HepG2 (cell line): ENCODE data around the gene KREMEN1. TPM values are rescaled to one million over a fixed set of nuclear protein-coding genes. Genes with fewer than 3 reads are reported as not detected.

ENCODE experiments used
- CHD4 ChIP-seq: fragments of 200-600 bp; sonication (generic); IDR thresholded peaks from 2 replicates; pipeline ENCODE4 v1.7.0; 2017; ENCODE audit warnings: mild to moderate bottlenecking, low read length, borderline replicate concordance
- CREM ChIP-seq, 2 experiments: sonication (generic) in 1 of 2; formaldehyde crosslinking in 1 of 2; IDR thresholded peaks; 2 replicates each; pipeline versions ENCODE4 v1.4.0 to v1.6.1; 2016 to 2020; ENCODE audit warnings: antibody characterized with exemption in 1 of 2, mild to moderate bottlenecking in 1 of 2, missing genetic modification reagents in 1 of 2
- IRF2 ChIP-seq: IDR thresholded peaks from 2 replicates; pipeline ENCODE4 v1.6.1; 2018; ENCODE audit warnings: missing genetic modification reagents, missing compliant biosample characterization
- KDM4B ChIP-seq: sonication (generic); formaldehyde crosslinking; IDR thresholded peaks from 2 replicates; pipeline ENCODE4 v1.4.0; 2020; ENCODE audit warnings: missing genetic modification reagents
- KLF16 ChIP-seq, 2 experiments: sonication (generic) in 1 of 2; formaldehyde crosslinking in 1 of 2; IDR thresholded peaks; 2 replicates each; pipeline versions ENCODE4 v1.6.1 to v1.8.0; 2016 to 2023; ENCODE audit warnings: missing genetic modification reagents in 2 of 2, missing compliant biosample characterization in 1 of 2
- MXI1 ChIP-seq: IDR thresholded peaks from 3 replicates; pipeline ENCODE4 v1.6.1; 2012; ENCODE audit warnings: low read depth, low read length, inconsistent platforms, borderline replicate concordance
- PRPF4 ChIP-seq: fragments of 200-400 bp; formaldehyde crosslinking; IDR thresholded peaks from 2 replicates; pipeline ENCODE4 v1.6.1; 2016; ENCODE audit warnings: low read length, low read depth; ENCODE audit not compliant: poor library complexity, severe bottlenecking
- RXRA ChIP-seq: sonication (generic); formaldehyde crosslinking; IDR thresholded peaks from 2 replicates; pipeline ENCODE4 v1.5.1; 2020; ENCODE audit warnings: missing genetic modification reagents
- SAP130 ChIP-seq: IDR thresholded peaks from 2 replicates; pipeline ENCODE4 v1.6.1; 2016; ENCODE audit warnings: low read depth
- SMAD3 ChIP-seq: sonication (generic); formaldehyde crosslinking; IDR thresholded peaks from 2 replicates; pipeline ENCODE4 v1.4.0; 2020; ENCODE audit warnings: missing genetic modification reagents
- SNAPC4 ChIP-seq: sonication (generic); formaldehyde crosslinking; IDR thresholded peaks from 2 replicates; pipeline ENCODE4 v1.4.0; 2020; ENCODE audit warnings: mild to moderate bottlenecking, missing genetic modification reagents
- SP1 ChIP-seq, 2 experiments: fragments of 450-650 bp in 1 of 2; sonication (generic) in 1 of 2; formaldehyde crosslinking in 1 of 2; IDR thresholded peaks; 2 replicates each; pipeline versions ENCODE4 v1.4.0 to v1.6.1; 2016 to 2020; ENCODE audit warnings: missing genetic modification reagents in 1 of 2
- U2AF2 ChIP-seq: fragments of 200-400 bp; formaldehyde crosslinking; IDR thresholded peaks from 2 replicates; pipeline ENCODE4 v1.6.1; 2017; ENCODE audit warnings: low read depth, mild to moderate bottlenecking, low read length
- XRCC5 ChIP-seq: fragments of 200-400 bp; formaldehyde crosslinking; optimal IDR thresholded peaks from 2 replicates; pipeline ENCODE3; 2017; ENCODE audit warnings: mild to moderate bottlenecking, low read length
- ZEB1 ChIP-seq: IDR thresholded peaks from 2 replicates; pipeline ENCODE4 v1.6.1; 2012; ENCODE audit warnings: mild to moderate bottlenecking, low read depth, inconsistent platforms; ENCODE audit not compliant: insufficient replicate concordance
- ZNF235 ChIP-seq: sonication (generic); formaldehyde crosslinking; IDR thresholded peaks from 2 replicates; pipeline ENCODE4 v1.8.1; 2023; ENCODE audit warnings: mild to moderate bottlenecking, missing genetic modification reagents, borderline replicate concordance
- ZNF256 ChIP-seq: sonication (generic); formaldehyde crosslinking; conservative IDR thresholded peaks from 2 replicates; pipeline ENCODE4 v1.4.0; 2020; ENCODE audit warnings: missing genetic modification reagents
- ZNF574 ChIP-seq: sonication (generic); formaldehyde crosslinking; IDR thresholded peaks from 2 replicates; pipeline ENCODE4 v1.4.0; 2020; ENCODE audit warnings: missing genetic modification reagents
- ZNF614 ChIP-seq: IDR thresholded peaks from 2 replicates; pipeline ENCODE4 v1.6.1; 2018; ENCODE audit warnings: missing biosample characterization, missing genetic modification reagents, inconsistent platforms, borderline replicate concordance
- ZNF747 ChIP-seq: sonication (generic); formaldehyde crosslinking; IDR thresholded peaks from 2 replicates; pipeline ENCODE4 v1.8.1; 2023; ENCODE audit warnings: missing genetic modification reagents, mild to moderate bottlenecking, borderline replicate concordance
- polyA plus RNA-seq, 8 experiments: library from polyadenylated mRNA; depleted of rRNA in 3 of 8; stranded (reverse) in 7 of 8; unstranded in 1 of 8; fragments of >200 nt; fragmentation: Illumina TruSeq in 4 of 8; extraction: Trizol in 4 of 8; gene quantifications; 2 replicates each; pipeline versions ENCODE4 v1.2.1 to v1.2.3, GENCODE V29; 2011 to 2016; ENCODE audit warnings: low read depth in 4 of 8, missing spikeins in 1 of 8, mixed read lengths in 1 of 8; ENCODE audit not compliant: insufficient read depth in 1 of 8
- total RNA-seq, 5 experiments: library from RNA; depleted of rRNA; stranded (reverse); fragments of >200 nt; fragmentation: Illumina TruSeq; extraction: Trizol; gene quantifications; 2 replicates each; pipeline ENCODE4 v1.2.3, GENCODE V29; 2016; ENCODE audit warnings: low read depth in 1 of 5
- TF ChIP-seq, protein P1 (sequence below): sonication (generic); IDR thresholded peaks from 2 replicates; pipeline ENCODE4 v1.6.1; 2016; ENCODE audit warnings: low read depth, borderline replicate concordance

Gene KREMEN1
- total and polyA plus RNA-seq, 2 of the 13 experiments (the other 11 are each of a cell fraction or from before 2014, with no cell fraction given), result 9.8 to 13.8 TPM

GRCh38 chr22:29072193-29072978, 449 bp upstream of the KREMEN1 start (continued):
- TF ChIP-seq ZNF574 (CRISPR knock-in tag), result no peak; the same call in 1 of the 2 replicates
- TF ChIP-seq ZEB1, result peak; percentile 81
- TF ChIP-seq SP1 (IDR thresholded peaks at IDR 0.05), result no peak
- TF ChIP-seq SP1 (CRISPR knock-in tag; IDR thresholded peaks at IDR 0.05), result peak; percentile 66
- TF ChIP-seq ZNF235 (CRISPR knock-in tag), result no peak
- TF ChIP-seq CREM (IDR thresholded peaks at IDR 0.05), result no peak
- no peak for TF ChIP-seq CREM (CRISPR knock-in tag; IDR thresholded peaks at IDR 0.05)
- TF ChIP-seq KLF16 (CRISPR knock-in tag; IDR thresholded peaks at IDR 0.05), result no peak
- no peak for TF ChIP-seq PRPF4
- TF ChIP-seq, protein P1, sequence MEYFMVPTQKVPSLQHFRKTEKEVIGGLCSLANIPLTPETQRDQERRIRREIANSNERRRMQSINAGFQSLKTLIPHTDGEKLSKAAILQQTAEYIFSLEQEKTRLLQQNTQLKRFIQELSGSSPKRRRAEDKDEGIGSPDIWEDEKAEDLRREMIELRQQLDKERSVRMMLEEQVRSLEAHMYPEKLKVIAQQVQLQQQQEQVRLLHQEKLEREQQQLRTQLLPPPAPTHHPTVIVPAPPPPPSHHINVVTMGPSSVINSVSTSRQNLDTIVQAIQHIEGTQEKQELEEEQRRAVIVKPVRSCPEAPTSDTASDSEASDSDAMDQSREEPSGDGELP, result peak; percentile 75; the same call in 1 of the 2 replicates
- peak; percentile 53; the same call in 1 of the 3 replicates for TF ChIP-seq MXI1
- TF ChIP-seq SMAD3 (CRISPR knock-in tag), result no peak
- no peak for TF ChIP-seq ZNF256 (CRISPR knock-in tag)
- TF ChIP-seq KDM4B (CRISPR knock-in tag), result no peak
- TF ChIP-seq XRCC5, result no peak
- peak; percentile 44; the same call in 1 of the 2 replicates for TF ChIP-seq SAP130 (CRISPR knock-in tag)
- TF ChIP-seq ZNF614 (CRISPR knock-in tag), result no peak
- peak; percentile 85 for TF ChIP-seq CHD4
- TF ChIP-seq RXRA (CRISPR knock-in tag), result peak; percentile 57
- TF ChIP-seq U2AF2, result no peak
- TF ChIP-seq IRF2, result no peak
- 0 out of 2 replicates have a peak, but pooled peaks have one; percentile 39 for TF ChIP-seq ZNF747 (CRISPR knock-in tag)
- no peak for TF ChIP-seq SNAPC4 (CRISPR knock-in tag)
